HEK293 (cell line): ENCODE results near the gene ZNF217.
"Not testable (repeated sequence)": the region's sequence is repeated elsewhere in the genome, so short reads cannot be mapped to it uniquely, and the experiment has no call there.

ENCODE experiments used
- CTCF ChIA-PET: fragments of 350-600 bp; formaldehyde crosslinking; extraction: SDS; loops from one replicate; lab custom pipeline; 2021; ENCODE audit warnings: antibody characterized with exemption; lab: Yijun Ruan, JAX
- POLR2A ChIA-PET: fragments of 300-600 bp; formaldehyde crosslinking; extraction: SDS; loops from one replicate; lab custom pipeline; 2020; ENCODE audit warnings: antibody characterized with exemption, inconsistent platforms; lab: Yijun Ruan, JAX
- H3K27ac ChIP-seq: fragments of 200-500 bp; sonication (Bioruptor generic); 2 replicates; pipeline ENCODE4 v1.5.1; 2014; ENCODE audit warnings: low read depth, low read length, control low read depth, inconsistent platforms; ENCODE audit errors: extremely low read depth
- H3K36me3 ChIP-seq, 2 experiments: fragments of 200-500 bp in 1 of 2; sonication (Bioruptor generic) in 1 of 2; 1 replicate in 1 of 2; 2 replicates in 1 of 2; pipeline ENCODE4 v1.5.1; 2014 to 2017; ENCODE audit warnings: inconsistent platforms in 2 of 2, low read length in 2 of 2; ENCODE audit not compliant: control insufficient read depth in 2 of 2, insufficient read depth in 1 of 2
- H3K4me1 ChIP-seq: fragments of 200-500 bp; sonication (Bioruptor generic); 2 replicates; pipeline ENCODE4 v1.5.1; 2014; ENCODE audit warnings: mild to moderate bottlenecking, low read length, inconsistent platforms; ENCODE audit not compliant: control insufficient read depth, insufficient read depth
- H3K4me3 ChIP-seq: 2 replicates; pipeline ENCODE4 v1.5.1; 2011; ENCODE audit warnings: low read depth, mild to moderate bottlenecking, control low read depth, low read length, moderate library complexity
- H3K9me3 ChIP-seq: fragments of 200-500 bp; sonication (Bioruptor generic); 2 replicates; pipeline ENCODE4 v1.5.1; 2014; ENCODE audit warnings: low read depth, low read length, inconsistent platforms; ENCODE audit not compliant: control insufficient read depth, insufficient read depth
- BCL6B ChIP-seq: fragments of 450-650 bp; formaldehyde crosslinking; IDR thresholded peaks from 2 replicates; pipeline ENCODE4 v1.5.1; 2017; ENCODE audit warnings: missing biosample characterization, missing genetic modification characterization
- IKZF3 ChIP-seq: fragments of 450-650 bp; IDR thresholded peaks from 2 replicates; pipeline ENCODE4 v1.5.0; 2018; ENCODE audit warnings: missing biosample characterization, mild to moderate bottlenecking, missing genetic modification characterization, moderate library complexity
- MZF1 ChIP-seq: fragments of 450-650 bp; formaldehyde crosslinking; IDR thresholded peaks from 2 replicates; pipeline ENCODE4 v1.5.1; 2017; ENCODE audit warnings: missing biosample characterization, missing genetic modification characterization, borderline replicate concordance
- PRDM1 ChIP-seq: fragments of 450-650 bp; formaldehyde crosslinking; IDR thresholded peaks from 2 replicates; pipeline ENCODE4; 2016; ENCODE audit warnings: missing biosample characterization, missing genetic modification characterization
- PRDM6 ChIP-seq: fragments of 450-650 bp; formaldehyde crosslinking; IDR thresholded peaks from 2 replicates; pipeline ENCODE4 v1.5.1; 2017; ENCODE audit warnings: missing biosample characterization, missing genetic modification characterization
- SP3 ChIP-seq: fragments of 450-650 bp; formaldehyde crosslinking; IDR thresholded peaks from 2 replicates; pipeline ENCODE4 v1.5.1; 2016; ENCODE audit warnings: missing biosample characterization, missing genetic modification characterization
- SP7 ChIP-seq: fragments of 450-650 bp; formaldehyde crosslinking; IDR thresholded peaks from 2 replicates; pipeline ENCODE4 v1.5.1; 2016; ENCODE audit warnings: missing biosample characterization, missing genetic modification characterization
- ZBTB17 ChIP-seq: fragments of 450-650 bp; formaldehyde crosslinking; IDR thresholded peaks from 2 replicates; pipeline ENCODE4 v1.5.1; 2016; ENCODE audit warnings: missing biosample characterization, missing genetic modification characterization
- ZBTB20 ChIP-seq: fragments of 450-650 bp; formaldehyde crosslinking; IDR thresholded peaks from 2 replicates; pipeline ENCODE4 v1.5.1; 2016; ENCODE audit warnings: missing biosample characterization, missing genetic modification characterization
- ZNF155 ChIP-seq: fragments of 450-650 bp; formaldehyde crosslinking; IDR thresholded peaks from 2 replicates; pipeline ENCODE4 v1.5.1; 2016; ENCODE audit warnings: missing biosample characterization, missing genetic modification characterization
- ZNF184 ChIP-seq: fragments of 450-650 bp; IDR thresholded peaks from 2 replicates; pipeline ENCODE4 v1.5.1; 2018; ENCODE audit warnings: missing biosample characterization, mild to moderate bottlenecking, missing genetic modification characterization
- ZNF26 ChIP-seq: fragments of 450-650 bp; formaldehyde crosslinking; IDR thresholded peaks from 2 replicates; pipeline ENCODE4 v1.5.1; 2016; ENCODE audit warnings: missing biosample characterization, missing genetic modification characterization
- ZNF335 ChIP-seq: fragments of 450-650 bp; formaldehyde crosslinking; conservative IDR thresholded peaks from 2 replicates; pipeline ENCODE4 v1.5.1; 2016; ENCODE audit warnings: missing biosample characterization, missing genetic modification characterization
- ZNF341 ChIP-seq: fragments of 450-650 bp; formaldehyde crosslinking; IDR thresholded peaks from 2 replicates; pipeline ENCODE4; 2016; ENCODE audit warnings: low read depth, missing biosample characterization, missing genetic modification characterization
- ZNF362 ChIP-seq: fragments of 450-650 bp; formaldehyde crosslinking; IDR thresholded peaks from 2 replicates; pipeline ENCODE4 v1.5.1; 2016; ENCODE audit warnings: missing biosample characterization, missing genetic modification characterization
- ZNF426 ChIP-seq: fragments of 450-650 bp; formaldehyde crosslinking; IDR thresholded peaks from 2 replicates; pipeline ENCODE4 v1.5.1; 2017; ENCODE audit warnings: missing biosample characterization, missing genetic modification characterization, mild to moderate bottlenecking, inconsistent platforms, moderate library complexity
- ZNF473 ChIP-seq: fragments of 450-650 bp; formaldehyde crosslinking; IDR thresholded peaks from 2 replicates; pipeline ENCODE4 v1.5.1; 2017; ENCODE audit warnings: missing biosample characterization, missing genetic modification characterization
- ZNF561 ChIP-seq: fragments of 450-650 bp; IDR thresholded peaks from 2 replicates; pipeline ENCODE4 v1.5.1; 2018; ENCODE audit warnings: missing biosample characterization, missing genetic modification characterization, borderline replicate concordance
- ZXDB ChIP-seq: fragments of 450-650 bp; formaldehyde crosslinking; IDR thresholded peaks from 2 replicates; pipeline ENCODE4 v1.5.1; 2016; ENCODE audit warnings: missing biosample characterization, missing genetic modification characterization
- TF ChIP-seq, protein P1 (sequence below): fragments of 450-650 bp; formaldehyde crosslinking; IDR thresholded peaks from 2 replicates; pipeline ENCODE4 v1.5.1; 2016; ENCODE audit warnings: missing biosample characterization, missing genetic modification characterization

ZNF217 gene

DNA sequence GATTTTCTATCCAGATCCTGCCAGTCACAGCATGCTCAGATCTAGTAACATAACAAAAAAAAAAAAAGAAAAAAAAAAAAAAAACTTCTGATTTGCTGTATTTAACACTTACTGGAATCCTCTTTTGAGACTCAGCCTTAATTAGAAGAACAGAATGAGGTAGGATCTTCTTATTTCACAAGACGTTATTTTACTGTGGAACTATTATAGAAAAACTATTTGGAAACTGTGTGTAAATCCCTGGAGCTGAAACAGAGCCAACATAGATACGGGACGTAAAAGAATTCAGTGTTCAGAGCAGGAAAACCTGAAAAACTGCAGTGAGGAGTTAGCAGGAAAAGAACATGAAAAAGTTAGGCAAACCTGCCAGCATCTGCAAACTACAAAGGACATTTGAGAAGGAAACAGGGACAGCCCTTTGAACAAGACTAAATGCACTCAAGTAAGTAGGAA lies 3.4 kb upstream of the ZNF217 start (continued):
- TF ChIP-seq ZNF26 (tag by site-specific recombination), result no peak
- TF ChIP-seq ZNF362 (tag by site-specific recombination), result peak; percentile 90
- TF ChIP-seq ZXDB, result 0 out of 2 replicates have a peak, but pooled peaks have one; percentile 3
- TF ChIP-seq ZNF473 (tag by site-specific recombination), result no peak
- no peak for TF ChIP-seq ZNF155 (tag by site-specific recombination)
- TF ChIP-seq PRDM6 (tag by site-specific recombination), result peak; percentile 98
- no peak for TF ChIP-seq BCL6B (tag by site-specific recombination)
- no peak for TF ChIP-seq ZNF184 (tag by site-specific recombination)
- TF ChIP-seq SP7 (tag by site-specific recombination), result 0 out of 2 replicates have a peak, but pooled peaks have one; percentile 6
- TF ChIP-seq ZNF426 (tag by site-specific recombination), result no peak
- no peak; the same call in 1 of the 2 replicates for TF ChIP-seq ZBTB20 (tag by site-specific recombination)
- no peak for TF ChIP-seq ZNF561

GRCh38 chr20:53596189-53597001 lies 2.8 kb upstream of the ZNF217 start:
- H3K36me3 ChIP-seq, H3K9me3 ChIP-seq, POLR2A ChIA-PET, CTCF ChIA-PET, H3K4me3 ChIP-seq: not testable (repeated sequence)
- peak; percentile 62 for TF ChIP-seq PRDM1
- TF ChIP-seq ZNF335 (tag by site-specific recombination), result peak; percentile 81
- TF ChIP-seq SP7 (tag by site-specific recombination), result 0 out of 2 replicates have a peak, but pooled peaks have one; percentile 9
- 0 out of 2 replicates have a peak, but pooled peaks have one; percentile 14 for TF ChIP-seq ZXDB
- TF ChIP-seq ZBTB17 (tag by site-specific recombination), result peak; percentile 77
- 0 out of 2 replicates have a peak, but pooled peaks have one; percentile 9 for TF ChIP-seq ZNF341 (tag by site-specific recombination)
- TF ChIP-seq, protein P1, sequence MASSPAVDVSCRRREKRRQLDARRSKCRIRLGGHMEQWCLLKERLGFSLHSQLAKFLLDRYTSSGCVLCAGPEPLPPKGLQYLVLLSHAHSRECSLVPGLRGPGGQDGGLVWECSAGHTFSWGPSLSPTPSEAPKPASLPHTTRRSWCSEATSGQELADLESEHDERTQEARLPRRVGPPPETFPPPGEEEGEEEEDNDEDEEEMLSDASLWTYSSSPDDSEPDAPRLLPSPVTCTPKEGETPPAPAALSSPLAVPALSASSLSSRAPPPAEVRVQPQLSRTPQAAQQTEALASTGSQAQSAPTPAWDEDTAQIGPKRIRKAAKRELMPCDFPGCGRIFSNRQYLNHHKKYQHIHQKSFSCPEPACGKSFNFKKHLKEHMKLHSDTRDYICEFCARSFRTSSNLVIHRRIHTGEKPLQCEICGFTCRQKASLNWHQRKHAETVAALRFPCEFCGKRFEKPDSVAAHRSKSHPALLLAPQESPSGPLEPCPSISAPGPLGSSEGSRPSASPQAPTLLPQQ (tag by site-specific recombination), result 0 out of 2 replicates have a peak, but pooled peaks have one; percentile 30
- peak; percentile 35; the same call in 1 of the 2 replicates for TF ChIP-seq IKZF3 (tag by site-specific recombination)
- 0 out of 2 replicates have a peak, but pooled peaks have one; percentile 9 for TF ChIP-seq MZF1 (tag by site-specific recombination)
- TF ChIP-seq ZBTB20 (tag by site-specific recombination), result peak; percentile 53
- TF ChIP-seq SP3 (tag by site-specific recombination), result 0 out of 2 replicates have a peak, but pooled peaks have one; percentile 12
- H3K27ac ChIP-seq, result peak overlapping the region; percentile 65
- peaks cover 18% of the 10 kb centered on the region for H3K4me1 ChIP-seq

DNA sequence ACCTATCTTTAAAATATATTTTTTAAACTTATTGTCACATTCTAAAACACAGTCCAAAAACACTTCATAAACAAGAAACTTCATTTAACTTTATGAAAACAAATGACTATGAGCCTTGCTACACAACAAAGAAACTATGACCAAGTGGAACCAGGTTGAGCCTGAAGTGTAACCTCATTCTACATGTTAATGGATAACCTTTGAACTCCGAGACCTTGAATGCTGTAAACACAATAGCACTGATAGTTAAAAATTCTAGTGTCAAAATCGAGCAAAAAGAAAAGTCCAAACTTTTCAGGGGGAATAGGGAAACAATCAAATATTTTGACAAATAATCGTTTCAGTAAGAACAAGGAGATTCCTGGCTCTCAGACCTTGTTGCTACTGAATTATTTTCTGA lies 2.1 kb upstream of the ZNF217 start:
- CTCF ChIA-PET, H3K9me3 ChIP-seq, H3K36me3 ChIP-seq, POLR2A ChIA-PET, H3K4me3 ChIP-seq: not testable (repeated sequence)
- peak overlapping the region; percentile 65; the same call in 1 of the 2 replicates for H3K27ac ChIP-seq
- peaks cover 18% of the 10 kb centered on the region for H3K4me1 ChIP-seq
